ENCODE measurements around the gene ARG2. TPM values are rescaled to one million over a fixed set of nuclear protein-coding genes. Genes with fewer than 3 reads are reported as not detected.
"Not testable (repeated sequence)": the region's sequence is repeated elsewhere in the genome, so short reads cannot be mapped to it uniquely, and the experiment has no call there.

Gene ARG2
- total and polyA plus RNA-seq, 10 donors = 0.64 to 4.7 (median 1.1) TPM

- H3K4me1 ChIP-seq = no peaks in the 10 kb centered on the region
- DNase-seq = peak; percentile 55
- H3K27me3 ChIP-seq (replicated peaks in 1 of 7) = no peaks in the 10 kb centered on the region
- no peak overlapping the region for H3K4me3 ChIP-seq
- TF ChIP-seq CTCF (IDR thresholded peaks at IDR 0.05 in 8 of 11, conservative IDR thresholded peaks at IDR 0.05 in 3 of 11) (peak; percentile 56 to 80 (median 70)), POLR2A (IDR thresholded peaks at IDR 0.05) (no peak), POLR2AphosphoS5 (IDR thresholded peaks at IDR 0.05) (no peak)
- H3K9me3 ChIP-seq = no peaks in the 10 kb centered on the region
- no peak overlapping the region for H3K27ac ChIP-seq
- intact Hi-C loops (cut with DNase I; ENCODE audit: low total_unique reads) = loop anchor here (10.0 kb wide), 1 partner anchor 81 kb away; no protein-coding TSS in a partner anchor
- H3K36me3 ChIP-seq = peaks cover 0 to 43% (median 12%) of the 10 kb centered on the region in 6 donors
- WGBS, 5 donors = 89 to 97% (median 93%) methylated on average over 4 to 6 of the region's 6 CpGs
These were observed 35.7 kb upstream of the ARG2 start for GRCh38 chr14:67583711-67584644.

- H3K9me3 ChIP-seq = no peaks in the 10 kb centered on the region
- DNase-seq = no peak
- intact Hi-C loops (cut with DNase I; ENCODE audit: low total_unique reads) = loop anchor here (10.0 kb wide), 1 partner anchor 80 kb away; no protein-coding TSS in a partner anchor
- 87 to 97% (median 95%) methylated on average over 3 of the region's 3 CpGs for WGBS, 5 donors
- H3K27me3 ChIP-seq (replicated peaks in 1 of 7) = no peaks in the 10 kb centered on the region
- H3K36me3 ChIP-seq = peaks cover 0 to 53% (median 19%) of the 10 kb centered on the region in 6 donors
- no peak overlapping the region for H3K27ac ChIP-seq
- no peaks in the 10 kb centered on the region for H3K4me1 ChIP-seq
- TF ChIP-seq CTCF (IDR thresholded peaks at IDR 0.05 in 8 of 11, conservative IDR thresholded peaks at IDR 0.05 in 3 of 11) = no peak
- no peak for TF ChIP-seq POLR2A (IDR thresholded peaks at IDR 0.05)
- no peak for TF ChIP-seq POLR2AphosphoS5 (IDR thresholded peaks at IDR 0.05)
- H3K4me3 ChIP-seq = no peak overlapping the region
These were observed 34.7 kb upstream of the ARG2 start for GRCh38 chr14:67584978-67585377.

GRCh38 chr14:67586369-67586768 lies 33.4 kb upstream of the ARG2 start:
- TF ChIP-seq POLR2A (IDR thresholded peaks at IDR 0.05) = no peak
- no peak for TF ChIP-seq CTCF (IDR thresholded peaks at IDR 0.05 in 8 of 11, conservative IDR thresholded peaks at IDR 0.05 in 3 of 11)
- no peak for TF ChIP-seq POLR2AphosphoS5 (IDR thresholded peaks at IDR 0.05)
- Histone ChIP-seq H3K27me3 (replicated peaks in 1 of 7) (no peaks in the 10 kb centered on the region), H3K27ac (peak overlapping the region in 1 of 8 donors; percentile 21), H3K4me3 (no peak overlapping the region), H3K9me3 (no peaks in the 10 kb centered on the region), H3K4me1 (no peaks in the 10 kb centered on the region), H3K36me3 (peaks cover 0 to 60% (median 30%) of the 10 kb centered on the region in 6 donors)
- peak; percentile 14 for DNase-seq
- WGBS, 5 donors = 54 to 70% (median 65%) methylated on average over 4 of the region's 4 CpGs
- intact Hi-C loops (cut with DNase I; ENCODE audit: low total_unique reads) = loop anchor here (10.0 kb wide), 1 partner anchor 78 kb away; no protein-coding TSS in a partner anchor

- no peaks in the 10 kb centered on the region for H3K4me1 ChIP-seq
- DNase-seq = no peak
- H3K4me3 ChIP-seq = no peak overlapping the region
- H3K36me3 ChIP-seq = peaks cover 0 to 89% (median 55%) of the 10 kb centered on the region in 6 donors
- H3K27me3 ChIP-seq (replicated peaks in 1 of 7) = no peaks in the 10 kb centered on the region
- no peaks in the 10 kb centered on the region for H3K9me3 ChIP-seq
- TF ChIP-seq POLR2A (IDR thresholded peaks at IDR 0.05) (no peak), POLR2AphosphoS5 (IDR thresholded peaks at IDR 0.05) (no peak), CTCF (IDR thresholded peaks at IDR 0.05 in 8 of 11, conservative IDR thresholded peaks at IDR 0.05 in 3 of 11) (no peak)
- intact Hi-C loops (cut with DNase I; ENCODE audit: low total_unique reads) = loop anchor here (10.0 kb wide), 1 partner anchor 76 kb away; no protein-coding TSS in a partner anchor
- H3K27ac ChIP-seq = no peak overlapping the region
- WGBS, 5 donors = 42 to 96% (median 89%) methylated on average over 2 of the region's 2 CpGs
These were observed 30.4 kb upstream of the ARG2 start for GRCh38 chr14:67589204-67589770.

- H3K4me3 ChIP-seq; intact Hi-C loops (cut with DNase I; ENCODE audit: low total_unique reads); DNase-seq; H3K27ac ChIP-seq; H3K27me3 ChIP-seq (replicated peaks in 1 of 7); H3K9me3 ChIP-seq: not testable (repeated sequence)
- 0 to 50% (median 0%) methylated on average over 1 of the region's 1 CpG for WGBS, 5 donors
- Histone ChIP-seq H3K36me3 (peaks cover 0 to 72% (median 46%) of the 10 kb centered on the region in 6 donors), H3K4me1 (peaks cover 0 to 21% (median 7%) of the 10 kb centered on the region in 6 donors)
These were observed 26.1 kb upstream of the ARG2 start for GRCh38 chr14:67593650-67594049.
